Measurements from ENCODE around the gene CEMP1.

The CEMP1 gene

DNA sequence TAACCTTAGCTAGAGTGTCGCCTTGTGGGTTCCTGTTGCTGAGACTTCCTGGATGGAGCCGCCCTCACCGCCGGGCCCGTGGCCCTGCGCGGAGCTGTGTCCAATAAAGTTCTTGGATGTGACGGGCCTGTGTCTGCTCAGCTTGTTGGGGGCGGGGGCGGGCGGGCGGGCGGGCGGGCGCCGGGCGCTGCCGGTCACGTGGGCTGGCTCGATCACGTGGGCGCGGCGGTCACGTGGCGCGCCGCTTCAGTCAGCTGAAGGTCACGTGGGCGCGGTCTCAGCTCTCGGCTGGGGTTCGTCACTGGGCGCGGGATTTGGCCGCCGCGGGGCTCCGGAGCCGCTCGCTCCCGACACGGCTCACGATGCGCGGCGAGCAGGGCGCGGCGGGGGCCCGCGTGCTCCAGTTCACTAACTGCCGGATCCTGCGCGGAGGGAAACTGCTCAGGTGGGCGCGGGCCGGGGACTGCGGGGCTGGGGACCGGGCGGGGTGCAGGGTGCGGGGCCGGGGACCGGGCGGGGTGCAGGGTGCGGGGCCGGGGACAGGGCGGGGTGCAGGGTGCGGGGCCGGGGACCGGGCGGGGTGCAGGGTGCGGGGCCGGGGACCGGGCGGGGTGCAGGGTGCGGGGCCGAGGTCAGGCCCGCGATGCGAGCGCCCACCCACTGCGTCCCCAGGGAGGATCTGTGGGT is 11.0 kb downstream of the CEMP1 start, which contains the start of gene AMDHD2:
Gene AMDHD2 (plus strand): TSS at position 275 of the 687 bp plus-strand sequence. CDS start 88 bp downstream, at position 363.
- DNase-seq (ENCODE audit: low read depth in 3 of 3) = peak; percentile 75 to 84 (median 77)

DNA sequence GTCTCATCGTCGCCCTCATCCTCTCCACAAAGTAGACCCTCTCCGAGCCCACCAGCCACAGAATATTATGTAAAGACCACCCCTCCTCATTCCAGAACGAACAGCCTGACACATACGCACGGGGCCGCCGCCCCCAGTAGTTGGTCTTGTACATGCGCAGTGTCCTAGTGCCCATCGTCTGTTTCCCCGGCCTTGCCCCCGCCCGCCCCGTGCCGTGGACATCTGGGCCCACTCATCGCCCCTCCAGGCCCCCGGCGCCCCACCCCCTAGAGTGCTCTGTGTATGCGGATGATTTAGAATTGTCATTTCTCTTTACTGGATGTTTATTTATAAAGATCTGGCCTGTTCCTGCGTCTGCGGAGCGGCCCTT is 11.5 kb downstream of the CEMP1 start:
- DNase-seq (ENCODE audit: low read depth in 3 of 3) = no peak

DNA sequence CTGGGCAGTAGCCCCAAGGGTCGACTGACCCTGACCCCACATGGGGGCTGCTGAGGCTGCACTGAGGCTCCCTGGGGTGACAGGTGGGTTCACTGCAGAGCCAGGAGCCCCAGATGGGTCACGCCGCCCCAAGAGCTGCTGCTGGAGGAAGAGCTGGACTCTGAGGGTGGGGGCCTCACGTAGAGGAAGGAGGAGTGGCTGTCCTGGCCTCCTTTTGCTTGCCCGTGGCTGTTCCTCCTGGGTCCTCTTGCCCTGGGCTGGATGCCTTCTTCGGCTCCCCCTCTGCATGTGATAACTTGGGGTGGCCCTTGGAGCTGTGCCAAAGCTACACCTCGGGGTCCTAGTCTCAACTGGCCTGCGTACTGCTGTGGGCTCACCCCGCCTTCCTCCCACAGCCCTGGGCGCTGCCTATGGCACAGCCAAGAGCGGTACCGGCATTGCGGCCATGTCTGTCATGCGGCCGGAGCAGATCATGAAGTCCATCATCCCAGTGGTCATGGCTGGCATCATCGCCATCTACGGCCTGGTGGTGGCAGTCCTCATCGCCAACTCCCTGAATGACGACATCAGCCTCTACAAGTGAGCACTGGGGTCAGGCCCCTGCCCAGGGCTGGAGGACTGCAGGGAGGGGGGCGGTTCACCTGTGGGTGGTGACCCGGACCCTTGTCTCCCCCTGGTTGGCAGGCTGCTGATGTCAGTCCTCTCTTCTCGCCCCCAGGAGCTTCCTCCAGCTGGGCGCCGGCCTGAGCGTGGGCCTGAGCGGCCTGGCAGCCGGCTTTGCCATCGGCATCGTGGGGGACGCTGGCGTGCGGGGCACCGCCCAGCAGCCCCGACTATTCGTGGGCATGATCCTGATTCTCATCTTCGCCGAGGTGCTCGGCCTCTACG is 12.1 kb downstream of the CEMP1 start:
- no peak for DNase-seq (ENCODE audit: low read depth in 3 of 3)

DNA sequence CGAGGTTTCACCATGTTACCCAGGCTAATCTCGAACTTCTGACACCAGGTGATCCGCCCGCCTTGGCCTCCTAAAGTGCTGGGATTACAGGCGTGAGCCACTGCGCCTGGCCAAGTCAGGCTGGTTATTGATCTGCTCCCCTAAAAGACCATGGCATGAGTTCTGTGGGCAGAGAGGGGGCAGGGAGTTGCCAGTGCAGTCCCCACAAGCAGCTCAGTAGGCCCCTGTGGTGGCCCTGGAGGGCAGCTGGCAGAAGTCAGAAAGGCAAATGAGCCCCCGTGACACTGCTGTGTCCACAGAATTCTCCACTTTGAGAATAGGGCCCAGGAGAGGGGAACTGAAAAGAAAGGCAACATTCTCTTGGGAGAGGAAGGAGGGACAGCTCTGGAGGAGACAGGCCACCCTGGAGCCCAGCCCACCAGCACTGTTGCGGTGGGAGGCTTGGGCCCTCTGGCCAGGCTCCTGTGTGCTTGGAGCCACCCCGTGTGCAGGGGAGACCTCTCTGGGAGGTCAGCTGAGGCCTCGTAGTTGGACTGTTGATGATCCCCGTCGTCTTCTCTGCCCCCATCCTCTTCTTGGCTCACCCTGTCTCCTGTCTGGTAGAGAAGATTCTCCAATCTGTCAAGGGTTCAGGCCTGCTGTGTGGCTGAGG is 13.1 kb downstream of the CEMP1 start:
- no peak for DNase-seq (ENCODE audit: low read depth in 3 of 3)

DNA sequence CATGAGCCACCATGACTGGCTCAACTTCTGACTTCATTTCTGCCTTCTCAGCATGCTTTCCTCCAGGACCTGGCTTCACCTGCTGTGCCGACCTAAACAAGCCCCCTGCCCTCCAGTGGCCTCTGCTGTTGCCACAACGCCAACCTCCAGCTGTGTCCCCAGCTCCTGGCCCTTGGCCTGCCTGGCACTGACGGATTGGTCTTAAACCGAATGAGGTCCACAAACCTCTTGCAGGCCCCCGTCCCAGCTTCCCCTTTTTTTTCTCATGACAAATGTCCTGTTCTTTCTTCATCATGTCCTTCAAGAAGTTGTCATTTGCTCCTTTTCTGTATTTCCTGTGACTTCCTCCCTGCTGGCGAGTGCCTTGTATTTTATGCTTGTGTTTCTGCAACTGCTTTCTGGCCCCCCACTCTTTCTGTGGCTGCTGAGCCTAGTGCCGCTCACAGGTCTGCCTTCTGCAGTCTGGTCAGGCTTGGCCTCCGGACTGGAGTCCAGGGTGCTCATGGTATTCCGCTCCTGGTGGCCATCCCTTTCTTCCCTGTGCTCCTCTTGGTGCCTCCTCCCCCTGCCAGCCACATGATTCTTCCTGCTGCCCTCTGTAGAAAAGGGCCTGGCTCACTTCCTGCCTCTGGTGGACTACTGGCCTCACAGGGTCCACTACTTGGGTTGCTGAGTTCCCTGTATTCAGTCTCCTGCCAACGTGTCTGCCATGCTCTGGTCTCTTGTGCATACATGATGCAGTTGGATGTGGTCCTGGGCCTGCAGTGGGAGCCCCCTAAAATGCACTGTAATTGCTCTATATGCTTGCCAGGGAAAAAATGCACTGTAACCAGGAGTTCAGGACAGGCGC is 14.6 kb downstream of the CEMP1 start:
- no peak for DNase-seq (ENCODE audit: low read depth in 3 of 3)

DNA sequence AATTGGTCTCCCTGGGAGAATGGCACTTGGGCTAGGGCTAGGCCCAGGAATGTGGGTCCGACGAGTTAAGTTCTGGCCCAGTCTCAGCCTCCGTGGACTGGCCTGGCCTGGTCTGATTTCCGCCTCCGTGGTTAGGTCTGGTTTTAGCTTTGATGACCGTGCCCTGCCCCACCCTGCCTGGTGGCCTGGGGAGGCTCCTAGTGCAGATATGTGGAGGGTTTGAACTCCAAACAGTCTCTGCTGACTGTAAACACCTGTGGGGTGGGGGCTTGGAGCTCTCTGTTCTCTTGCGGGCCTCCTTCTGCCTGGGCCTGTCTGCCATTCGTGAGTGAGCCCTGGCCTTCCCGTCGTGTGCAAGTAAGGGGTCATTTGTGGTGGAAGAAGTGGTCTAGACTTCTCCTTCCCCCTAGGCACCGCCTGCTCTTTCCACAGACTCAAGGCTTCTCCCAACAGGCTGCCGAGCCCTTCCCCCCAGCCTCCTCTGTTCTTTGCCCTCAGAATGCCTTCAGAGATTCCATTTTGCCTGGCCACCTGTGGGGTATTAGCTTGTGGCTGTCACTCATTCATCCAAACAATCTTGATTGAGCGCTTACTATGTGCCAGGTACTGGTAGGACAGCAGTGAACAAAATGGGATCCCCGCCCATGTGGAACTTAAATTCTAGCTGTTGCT is 15.9 kb downstream of the CEMP1 start:
- no peak for DNase-seq (ENCODE audit: low read depth in 3 of 3)

DNA sequence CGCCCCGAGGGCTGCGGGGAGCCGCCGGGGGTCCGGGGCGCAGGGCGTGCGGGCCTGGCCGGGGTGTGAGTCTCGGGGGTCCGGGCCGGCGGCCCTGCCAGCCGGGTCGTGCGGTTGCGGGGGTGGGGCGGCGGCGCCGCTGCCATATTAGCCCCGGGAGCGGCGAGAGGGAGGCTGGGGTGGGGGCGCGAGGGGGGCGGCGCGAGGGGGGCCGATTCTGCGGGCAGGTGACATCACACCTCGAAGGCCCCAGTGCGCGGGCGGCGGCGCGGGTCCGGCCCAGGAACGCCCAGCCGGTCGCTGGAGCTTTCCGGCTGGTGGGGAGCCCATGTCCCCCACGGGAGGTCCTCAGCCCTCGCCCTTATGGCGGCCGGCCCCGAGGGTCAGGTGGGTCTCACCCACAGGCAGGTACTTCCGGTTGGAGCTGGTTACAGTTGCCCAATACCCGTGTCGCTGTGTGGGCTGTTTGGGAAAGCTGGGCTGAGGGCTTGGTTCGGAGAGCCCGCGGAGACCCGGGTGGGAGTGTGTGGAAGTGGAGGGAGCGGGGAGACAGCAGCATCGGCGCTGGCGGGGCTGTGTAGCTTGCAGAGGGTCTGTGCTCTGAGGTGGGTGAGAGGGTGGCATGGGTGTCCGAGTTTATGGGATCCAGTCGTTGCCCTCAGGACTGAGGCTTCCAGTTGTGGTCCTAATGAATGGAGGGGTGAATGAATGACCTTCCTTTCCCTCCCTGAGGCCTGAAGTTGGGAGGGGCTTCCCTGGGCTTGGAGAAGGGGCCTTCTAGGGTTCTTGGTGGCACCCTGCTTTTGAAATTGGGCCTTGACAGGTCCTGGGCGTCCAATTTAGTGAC is 16.7 kb downstream of the CEMP1 start:
- no peak for DNase-seq (ENCODE audit: low read depth in 3 of 3)

DNA sequence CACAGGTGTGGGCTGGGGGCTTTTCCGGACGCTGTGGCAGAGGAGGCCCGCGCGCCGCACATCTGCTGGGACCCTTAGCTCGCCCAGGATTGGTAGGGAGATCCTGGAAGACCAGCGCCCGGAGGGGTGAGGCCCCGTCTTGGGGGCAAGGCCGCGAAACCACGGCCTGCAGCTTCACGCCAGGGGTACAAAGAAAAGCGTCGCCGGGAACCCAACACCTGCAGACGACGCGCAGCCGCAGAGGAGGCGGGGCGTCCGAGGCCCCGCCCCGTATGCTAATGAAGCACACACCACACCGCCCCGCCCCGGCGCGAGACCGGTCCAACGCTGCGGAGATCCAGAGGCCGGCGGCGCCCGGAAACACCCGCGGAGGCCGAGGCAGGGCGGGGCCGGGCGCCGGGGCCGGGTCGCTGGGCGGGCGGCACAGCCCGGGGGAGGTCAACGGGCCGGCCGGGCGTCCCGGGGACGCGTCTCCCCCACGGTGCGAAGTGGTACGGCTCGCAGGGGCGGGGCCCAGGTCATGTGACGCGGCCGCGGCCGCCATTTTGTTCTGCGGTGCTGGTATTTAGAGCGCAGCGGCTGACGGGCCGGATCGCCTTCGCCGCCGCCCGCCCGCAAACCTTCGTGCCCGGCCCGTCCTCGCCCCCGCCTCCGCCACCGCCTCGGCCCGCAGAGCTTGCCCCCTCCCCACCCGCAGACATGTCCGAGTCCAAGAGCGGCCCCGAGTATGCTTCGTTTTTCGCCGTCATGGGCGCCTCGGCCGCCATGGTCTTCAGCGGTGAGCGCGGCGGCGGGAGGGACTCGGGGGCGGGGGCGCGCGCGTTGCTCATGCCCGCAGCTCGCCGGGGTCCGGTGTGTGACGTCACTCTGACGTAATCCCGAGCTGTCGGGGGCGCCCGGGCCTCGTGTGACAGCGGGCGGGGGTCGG is 17.5 kb downstream of the CEMP1 start, which contains the start of gene ATP6V0C:
Gene ATP6V0C (plus strand): TSS at position 548 of the 928 bp plus-strand sequence. CDS start 152 bp downstream, at position 700.
- DNase-seq (ENCODE audit: low read depth in 3 of 3) = peak; percentile 82 to 86 (median 83)

DNA sequence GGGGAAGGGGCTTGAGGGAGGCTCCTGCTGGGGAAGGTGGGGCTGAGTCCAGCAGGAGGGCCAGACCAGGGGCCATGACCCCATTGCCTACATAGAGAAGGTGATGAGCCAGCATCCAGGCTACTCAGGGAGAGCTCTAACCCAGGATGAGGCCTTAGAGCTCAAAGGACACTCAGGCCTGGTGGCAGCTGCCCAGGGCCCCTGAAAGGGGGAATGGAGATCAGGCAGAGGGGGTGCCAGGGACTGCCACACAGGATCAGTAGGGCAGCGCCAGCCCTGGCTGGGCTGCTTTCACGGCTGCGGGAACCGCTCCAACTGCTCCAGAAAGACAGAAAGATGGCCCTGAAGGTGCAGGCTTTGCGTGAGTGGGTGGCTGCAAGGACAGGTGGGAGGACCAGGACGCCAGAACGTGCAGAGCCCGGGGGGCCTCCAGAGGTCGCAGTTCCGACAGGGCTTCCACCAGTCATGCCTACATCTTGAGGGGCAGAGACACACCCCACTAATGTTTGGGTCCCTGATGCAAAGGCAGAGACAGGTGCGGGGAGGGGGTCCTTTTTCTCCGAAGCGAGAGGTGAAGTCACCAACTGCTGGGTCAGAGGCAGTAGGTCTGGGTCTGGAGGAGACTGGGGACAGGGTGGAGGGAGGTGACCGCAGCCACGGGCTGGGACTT is 18.3 kb downstream of the CEMP1 start:
- no peak for DNase-seq (ENCODE audit: low read depth in 3 of 3)

DNA sequence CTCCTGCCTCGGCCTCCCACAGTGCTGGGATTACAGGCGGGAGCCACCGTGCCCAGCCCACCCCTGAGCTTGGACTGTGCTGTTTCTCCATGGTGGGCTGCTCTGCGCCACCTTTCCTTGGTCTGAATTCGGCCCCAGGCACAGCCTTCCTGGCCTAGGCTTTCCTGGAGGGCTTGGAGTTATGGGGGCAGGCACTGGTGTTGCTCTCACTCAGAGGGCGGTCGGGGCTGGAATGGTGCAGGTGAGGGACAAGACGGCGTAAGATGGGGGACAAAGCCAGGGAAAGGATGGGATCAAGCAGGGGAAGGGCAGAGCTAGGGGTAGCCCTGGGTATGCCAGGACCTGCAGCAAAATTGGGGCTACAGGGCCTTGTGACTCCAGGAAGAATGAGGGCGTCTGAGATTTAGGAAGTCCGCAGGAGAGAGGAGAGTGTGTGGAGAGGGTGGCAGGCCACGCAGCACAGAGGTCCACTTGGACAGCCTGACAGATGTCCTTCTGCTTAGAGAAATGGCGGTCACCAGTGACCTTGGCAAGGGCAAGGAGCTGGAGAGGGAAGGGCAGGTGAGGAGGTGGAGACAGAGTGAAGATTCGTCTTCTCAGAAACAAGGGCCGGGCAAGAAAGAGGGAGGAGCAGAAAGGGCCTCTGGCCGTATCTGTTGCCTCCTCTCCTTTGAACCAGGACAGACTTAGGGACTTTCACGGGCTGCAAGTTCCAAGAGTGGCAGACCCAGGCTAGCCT is 19.0 kb downstream of the CEMP1 start:
- no peak for DNase-seq (ENCODE audit: low read depth in 3 of 3)

DNA sequence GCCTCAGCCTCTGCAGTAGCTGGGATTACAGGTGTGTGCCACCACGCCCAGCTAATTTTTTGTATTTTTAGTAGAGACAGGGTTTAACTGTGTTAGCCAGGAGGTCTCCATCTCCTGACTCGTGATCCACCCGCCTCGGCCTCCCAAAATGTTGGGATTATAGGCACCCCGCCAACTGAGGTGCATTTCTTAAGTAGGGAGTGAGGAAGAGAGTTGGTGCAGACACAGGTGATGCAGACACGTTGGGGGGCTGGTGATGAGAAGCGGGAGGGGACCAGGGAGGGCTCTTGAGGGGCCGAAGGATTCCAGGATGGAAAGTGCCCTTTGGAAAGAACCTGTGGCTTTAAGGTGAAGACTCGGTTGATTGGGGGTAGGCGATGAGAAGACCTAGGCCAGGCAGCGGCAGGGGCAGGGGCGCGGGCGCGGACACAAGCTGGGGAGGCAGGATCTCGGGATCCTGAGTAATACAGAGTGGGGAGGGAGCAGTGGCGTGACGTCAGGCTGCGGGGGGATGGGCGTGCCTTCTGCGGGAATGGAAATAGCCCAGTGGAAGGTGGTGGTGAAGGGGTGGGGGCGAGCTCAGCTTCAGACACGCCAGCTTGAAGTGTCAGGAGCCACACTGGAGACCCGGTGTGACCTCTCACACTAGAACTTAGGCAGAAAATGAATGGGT is 19.9 kb downstream of the CEMP1 start:
- DNase-seq (ENCODE audit: low read depth in 3 of 3) = no peak

DNA sequence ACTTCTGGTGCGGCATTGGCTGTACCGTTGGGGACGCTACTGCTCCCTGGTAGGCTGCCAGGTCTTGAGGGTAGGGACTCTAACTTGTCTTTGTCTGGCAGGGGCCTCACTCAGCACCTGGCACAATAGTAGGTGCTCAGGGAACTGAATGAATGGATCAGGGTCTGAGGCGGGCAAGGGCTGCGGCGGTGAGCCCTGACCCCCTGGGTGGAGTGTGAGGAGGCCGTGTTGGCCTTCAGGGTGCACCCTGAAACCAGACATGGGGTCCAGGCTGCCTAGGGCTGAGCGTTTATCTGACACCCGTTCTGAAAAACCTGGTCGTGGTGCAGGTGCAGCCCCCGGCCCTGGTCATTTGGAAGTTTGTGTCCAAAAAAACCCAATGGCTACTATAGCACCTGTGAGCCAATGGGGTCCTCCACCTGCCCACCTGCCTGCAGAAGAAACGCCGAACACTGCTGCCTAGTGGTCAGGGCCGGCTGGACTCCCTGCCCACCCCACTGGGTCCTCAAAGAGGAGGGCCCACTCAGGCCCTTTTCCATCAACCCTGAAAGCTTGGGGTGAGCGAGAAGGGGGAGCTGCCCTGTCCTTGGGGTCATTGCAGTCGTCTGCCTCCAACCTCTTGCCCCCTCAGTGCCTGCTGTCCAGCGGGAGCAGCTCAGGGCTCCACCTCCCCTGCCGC is 22.3 kb downstream of the CEMP1 start:
- no peak for DNase-seq (ENCODE audit: low read depth in 3 of 3)

DNA sequence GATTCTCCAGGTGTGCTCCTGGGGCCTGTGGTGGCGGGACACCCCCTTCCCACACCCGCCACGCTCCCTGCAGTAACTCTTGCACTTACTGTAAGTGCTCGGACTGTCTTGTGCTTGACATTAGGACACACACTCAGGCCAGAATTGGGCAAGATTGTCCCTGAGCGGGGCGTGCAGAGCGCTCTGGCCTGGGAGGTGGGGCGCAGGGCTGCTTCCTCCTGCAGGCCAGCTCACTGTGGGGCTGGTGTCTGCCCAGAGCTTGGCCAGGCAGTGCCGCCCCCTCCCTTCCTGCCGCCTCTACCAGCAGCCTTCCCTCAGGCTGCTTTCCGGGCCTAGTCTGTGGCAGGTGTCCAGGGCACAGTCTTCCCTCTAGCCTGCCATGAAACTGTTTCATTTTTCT is 23.5 kb downstream of the CEMP1 start:
- DNase-seq (ENCODE audit: low read depth in 3 of 3) = no peak

DNA sequence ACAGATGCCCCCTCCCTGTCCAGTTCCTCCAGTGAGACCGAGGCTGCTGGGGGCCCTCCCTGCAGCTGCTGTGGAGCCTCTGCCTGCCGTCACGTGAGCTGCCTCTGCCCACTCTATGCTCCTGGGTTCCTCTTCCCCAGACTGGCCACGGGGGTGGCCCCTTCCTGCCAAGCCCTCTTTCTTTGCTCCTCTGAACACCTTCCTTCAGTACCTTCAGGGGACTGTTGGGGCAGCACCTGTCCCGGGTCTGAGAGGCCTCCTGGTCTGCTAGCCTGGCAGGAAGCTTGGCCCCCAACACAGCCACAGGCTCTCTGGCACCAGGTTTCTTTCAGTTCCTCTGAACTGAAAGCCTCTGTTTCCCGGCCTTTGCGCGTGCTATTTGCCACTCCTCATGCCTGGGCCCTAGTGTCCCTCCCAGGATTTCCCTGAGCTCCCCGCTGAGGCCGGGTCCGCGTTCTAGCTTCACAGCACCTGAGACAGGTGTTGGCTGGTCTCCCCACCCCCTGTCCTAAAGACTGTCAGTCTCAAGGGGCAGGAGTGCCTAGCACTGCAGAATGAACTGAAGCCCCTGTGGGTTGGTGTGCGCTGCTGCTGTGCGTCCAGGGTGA is 24.1 kb downstream of the CEMP1 start:
- DNase-seq (ENCODE audit: low read depth in 3 of 3) = no peak

DNA sequence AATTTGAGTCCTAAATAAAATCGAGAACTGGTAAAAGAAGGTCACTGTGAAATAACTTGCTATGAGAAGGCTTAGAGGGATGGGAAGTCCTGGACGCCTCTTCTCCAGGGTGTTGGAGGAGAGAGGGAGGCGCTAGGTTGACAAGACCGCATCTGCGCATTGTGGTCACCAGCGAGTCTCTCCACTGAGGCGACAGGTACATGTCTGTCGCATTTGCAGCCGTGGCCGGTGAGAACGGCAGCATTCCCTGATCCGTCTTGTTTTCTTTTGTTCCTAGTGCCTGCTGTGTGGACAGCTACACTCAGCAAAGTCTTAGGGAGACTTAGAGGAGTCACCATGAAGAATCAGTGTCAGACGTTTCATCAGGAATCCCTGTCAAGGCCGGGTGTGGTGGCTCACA is 25.5 kb downstream of the CEMP1 start:
- DNase-seq (ENCODE audit: low read depth in 3 of 3) = no peak
